HuH-7 (cell line): ENCODE results near the gene SLC4A2.

ENCODE experiments used
- DNase-seq: peaks from one replicate; pipeline ENCODE4 v3.0.0; 2011; ENCODE audit warnings: low spot score

The SLC4A2 gene

GRCh38 chr7:151081170-151082101 lies 22.0 kb downstream of the SLC4A2 start:
- no peak for DNase-seq

GRCh38 chr7:151082141-151083070 lies 23.0 kb downstream of the SLC4A2 start:
- DNase-seq, result no peak

- DNase-seq, result peak; percentile 85
Measured at GRCh38 chr7:151083071-151083823, 23.9 kb downstream of the SLC4A2 start, which contains the start of gene TMUB1. Gene TMUB1, minus strand, starts transcription at chr7:151083493. Its CDS starts 930 bp downstream, at chr7:151082563.

GRCh38 chr7:151083824-151084160 lies 24.4 kb downstream of the SLC4A2 start:
- no peak for DNase-seq

- no peak for DNase-seq
Measured at GRCh38 chr7:151085329-151085690, 25.9 kb downstream of the SLC4A2 start.

- DNase-seq, result peak; percentile 96
Measured at GRCh38 chr7:151085691-151086620, 26.6 kb downstream of the SLC4A2 start, which contains the start of gene AGAP3. Gene AGAP3, plus strand, starts transcription at chr7:151086475. Its CDS starts 267 bp downstream, at chr7:151086742.

- DNase-seq, result no peak
Measured at GRCh38 chr7:151086802-151087244, 27.4 kb downstream of the SLC4A2 start.

- peak; percentile 69 for DNase-seq
Measured at GRCh38 chr7:151087245-151088018, 28.0 kb downstream of the SLC4A2 start.

- no peak for DNase-seq
Measured at GRCh38 chr7:151088019-151088855, 28.8 kb downstream of the SLC4A2 start.

- no peak for DNase-seq
Measured at GRCh38 chr7:151088856-151089699, 29.7 kb downstream of the SLC4A2 start.

GRCh38 chr7:151089893-151090730 lies 30.7 kb downstream of the SLC4A2 start:
- DNase-seq, result no peak

- no peak for DNase-seq
Measured at GRCh38 chr7:151091003-151091402, 31.6 kb downstream of the SLC4A2 start.

- DNase-seq, result peak; percentile 70
Measured at GRCh38 chr7:151091431-151091830, 32.0 kb downstream of the SLC4A2 start.

- DNase-seq, result no peak
Measured at GRCh38 chr7:151091988-151092387, 32.6 kb downstream of the SLC4A2 start.

- DNase-seq, result no peak
Measured at GRCh38 chr7:151093748-151094147, 34.4 kb downstream of the SLC4A2 start.

- DNase-seq, result no peak
Measured at GRCh38 chr7:151094675-151095074, 35.3 kb downstream of the SLC4A2 start.
